ENCODE data around the gene SYT7.

DNA sequence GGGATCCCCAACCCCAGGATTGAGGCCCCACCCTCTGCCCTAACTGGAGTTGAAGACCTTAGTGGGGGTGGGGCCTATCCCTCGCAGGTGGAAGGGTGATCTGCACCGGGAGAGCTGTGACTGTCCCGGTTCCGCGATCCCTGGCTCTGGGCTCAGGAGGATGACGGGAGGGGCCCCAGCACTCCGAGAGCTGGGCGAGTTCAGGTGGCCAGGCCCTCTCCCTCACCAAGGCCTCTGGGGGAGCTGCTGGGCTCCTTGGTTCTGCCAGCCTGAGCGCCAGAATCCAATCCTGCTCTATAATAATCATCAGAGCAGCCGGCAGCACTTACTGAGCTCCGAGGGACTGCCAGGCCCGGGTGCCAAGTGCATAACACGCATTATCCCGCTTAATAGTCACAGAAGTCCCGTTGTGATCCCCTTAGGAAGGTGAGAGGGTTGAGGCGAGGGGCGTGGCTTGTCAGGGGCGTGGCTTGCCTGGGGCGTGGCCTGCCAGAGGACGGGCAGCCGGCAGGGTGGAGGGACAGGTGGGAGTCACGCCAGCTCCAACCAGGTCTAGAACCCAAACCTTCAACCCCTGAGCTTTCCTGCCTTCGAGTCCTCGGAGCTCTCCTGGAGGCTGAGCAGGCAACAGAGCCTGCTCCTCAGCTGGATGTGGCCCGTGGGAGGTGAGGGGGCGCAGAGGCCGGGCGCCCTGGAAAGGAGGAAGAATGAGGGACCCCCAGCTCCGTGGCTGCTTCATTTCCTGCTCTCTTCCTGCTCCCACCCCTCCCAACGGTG lies 7.3 kb upstream of the SYT7 start:
- TF ChIP-seq, protein P1, sequence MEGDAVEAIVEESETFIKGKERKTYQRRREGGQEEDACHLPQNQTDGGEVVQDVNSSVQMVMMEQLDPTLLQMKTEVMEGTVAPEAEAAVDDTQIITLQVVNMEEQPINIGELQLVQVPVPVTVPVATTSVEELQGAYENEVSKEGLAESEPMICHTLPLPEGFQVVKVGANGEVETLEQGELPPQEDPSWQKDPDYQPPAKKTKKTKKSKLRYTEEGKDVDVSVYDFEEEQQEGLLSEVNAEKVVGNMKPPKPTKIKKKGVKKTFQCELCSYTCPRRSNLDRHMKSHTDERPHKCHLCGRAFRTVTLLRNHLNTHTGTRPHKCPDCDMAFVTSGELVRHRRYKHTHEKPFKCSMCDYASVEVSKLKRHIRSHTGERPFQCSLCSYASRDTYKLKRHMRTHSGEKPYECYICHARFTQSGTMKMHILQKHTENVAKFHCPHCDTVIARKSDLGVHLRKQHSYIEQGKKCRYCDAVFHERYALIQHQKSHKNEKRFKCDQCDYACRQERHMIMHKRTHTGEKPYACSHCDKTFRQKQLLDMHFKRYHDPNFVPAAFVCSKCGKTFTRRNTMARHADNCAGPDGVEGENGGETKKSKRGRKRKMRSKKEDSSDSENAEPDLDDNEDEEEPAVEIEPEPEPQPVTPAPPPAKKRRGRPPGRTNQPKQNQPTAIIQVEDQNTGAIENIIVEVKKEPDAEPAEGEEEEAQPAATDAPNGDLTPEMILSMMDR (IDR thresholded peaks at IDR 0.05): peak in 1 of 6 experiments; percentile 16
- TF ChIP-seq POLR2A (IDR thresholded peaks at IDR 0.05): no peak
